HepG2 (cell line): Measurements from ENCODE around the gene TRIP6. TPM values are rescaled to one million over a fixed set of nuclear protein-coding genes. Genes with fewer than 3 reads are reported as not detected.

Experiments used
- ATAC-seq: fragments of 200-7000 bp; cut with Tn5 transposase; 3 replicates; pipeline ENCODE4 v1.9.1; 2020; ENCODE audit warnings: mild to moderate bottlenecking, moderate library complexity
- BruUV-seq: library from RNA; stranded (reverse); fragments of 400-500 nt; replicated peaks from 2 replicates; lab custom pipeline; 2021; lab: Mats Ljungman, UMichigan
- CTCF ChIA-PET: fragments of 300-600 bp; formaldehyde crosslinking; extraction: SDS; loops from one replicate; lab custom pipeline; 2021; ENCODE audit warnings: low total read pairs, inconsistent platforms, low intra/inter-chr PET ratio; lab: Yijun Ruan, JAX
- POLR2A ChIA-PET: fragments of 350-600 bp; sonication (Branson Sonifier 250); formaldehyde crosslinking; loops from one replicate; lab custom pipeline; 2020; ENCODE audit warnings: antibody characterized with exemption, inconsistent platforms; lab: Yijun Ruan, JAX
- DNase-seq: peaks from one replicate; pipeline ENCODE4 v3.0.0-alpha.2; 2015; ENCODE audit warnings: low spot score
- FAIRE-seq: peaks from 3 replicates; lab custom pipeline; 2011; peaks lifted over from hg19 to GRCh38; lab: Jason Lieb, UNC
- H2AFZ ChIP-seq: one replicate; pipeline ENCODE4 v1.6.1; 2011; ENCODE audit warnings: low read length, inconsistent platforms
- H3K27ac ChIP-seq: fragments of 300-600 bp; 3 replicates; pipeline ENCODE4 v1.8.0; 2011; ENCODE audit warnings: mixed run types, mild to moderate bottlenecking, mixed read lengths, low read length, inconsistent platforms; ENCODE audit not compliant: insufficient read depth; ENCODE audit errors: extremely low read length
- H3K27me3 ChIP-seq, 2 experiments: fragments of 200-600 bp in 1 of 2; 2 replicates in 1 of 2; 3 replicates in 1 of 2; pipeline versions ENCODE4 v1.6.0 to v1.8.0; 2011; ENCODE audit warnings: low read length in 2 of 2, mild to moderate bottlenecking in 2 of 2, moderate library complexity in 2 of 2, inconsistent platforms in 1 of 2; ENCODE audit not compliant: insufficient read depth in 2 of 2, control insufficient read depth in 1 of 2
- H3K36me3 ChIP-seq, 2 experiments: fragments of 200-600 bp in 1 of 2; replicated peaks in 1 of 2; 2 replicates in 1 of 2; 3 replicates in 1 of 2; pipeline versions ENCODE4 v1.5.1 to v1.8.0; 2011; ENCODE audit warnings: low read length in 2 of 2, inconsistent platforms in 1 of 2; ENCODE audit not compliant: insufficient read depth in 2 of 2, control insufficient read depth in 1 of 2
- H3K4me1 ChIP-seq: 2 replicates; pipeline ENCODE4 v1.5.1; 2012; ENCODE audit warnings: low read length, inconsistent platforms; ENCODE audit not compliant: insufficient read depth
- H3K4me2 ChIP-seq: 2 replicates; pipeline ENCODE4 v1.6.0; 2011; ENCODE audit warnings: low read depth, low read length, inconsistent platforms
- H3K4me3 ChIP-seq, 3 experiments: fragments of 200-600 bp in 1 of 3; sonication (generic), shearing (Covaris generic) in 1 of 3; replicated peaks in 1 of 3; 2 replicates each; pipeline ENCODE4 v1.5.1; 2011 to 2016; ENCODE audit warnings: low read length in 3 of 3, inconsistent platforms in 2 of 3, low read depth in 2 of 3, mild to moderate bottlenecking in 2 of 3, control low read depth in 1 of 3, mixed read lengths in 1 of 3; ENCODE audit not compliant: insufficient read depth in 1 of 3
- H3K79me2 ChIP-seq: one replicate; pipeline ENCODE4 v1.6.1; 2011; ENCODE audit warnings: low read length, inconsistent platforms; ENCODE audit not compliant: insufficient read depth
- H3K9ac ChIP-seq: 2 replicates; pipeline ENCODE4 v1.6.0; 2011; ENCODE audit warnings: mild to moderate bottlenecking, low read depth, low read length, inconsistent platforms; ENCODE audit not compliant: insufficient read depth
- H3K9me3 ChIP-seq: 2 replicates; pipeline ENCODE4 v1.5.1; 2012; ENCODE audit warnings: mild to moderate bottlenecking, low read length
- H4K20me1 ChIP-seq: 2 replicates; pipeline ENCODE4 v1.6.0; 2011; ENCODE audit warnings: inconsistent platforms, mild to moderate bottlenecking, low read length, moderate library complexity; ENCODE audit not compliant: insufficient read depth
- ARNTL ChIP-seq: sonication (generic); formaldehyde crosslinking; IDR thresholded peaks from 2 replicates; pipeline ENCODE4 v1.4.0; 2020; ENCODE audit warnings: mild to moderate bottlenecking, missing genetic modification reagents
- FOXK2 ChIP-seq: fragments of 450-650 bp; IDR thresholded peaks from 2 replicates; pipeline ENCODE4 v1.6.1; 2016
- GATAD2A ChIP-seq: IDR thresholded peaks from 2 replicates; pipeline ENCODE4 v1.6.1; 2016
- HDAC1 ChIP-seq: sonication (generic); formaldehyde crosslinking; IDR thresholded peaks from 2 replicates; pipeline ENCODE4 v1.5.1; 2020; ENCODE audit warnings: mild to moderate bottlenecking, missing genetic modification reagents
- MEIS1 ChIP-seq: sonication (generic); formaldehyde crosslinking; IDR thresholded peaks from 2 replicates; pipeline ENCODE4 v1.9.0; 2021; ENCODE audit warnings: mild to moderate bottlenecking, missing genetic modification reagents, moderate library complexity, borderline replicate concordance
- NBN ChIP-seq: fragments of 450-650 bp; conservative IDR thresholded peaks from 2 replicates; pipeline ENCODE4 v1.6.1; 2017
- PITX1 ChIP-seq: sonication (generic); formaldehyde crosslinking; IDR thresholded peaks from 2 replicates; pipeline ENCODE4 v1.5.1; 2020; ENCODE audit warnings: mild to moderate bottlenecking, missing genetic modification reagents
- ZNF256 ChIP-seq: sonication (generic); formaldehyde crosslinking; conservative IDR thresholded peaks from 2 replicates; pipeline ENCODE4 v1.4.0; 2020; ENCODE audit warnings: missing genetic modification reagents
- ZNF44 ChIP-seq: sonication (generic); formaldehyde crosslinking; IDR thresholded peaks from 2 replicates; pipeline ENCODE4 v1.5.1; 2020; ENCODE audit warnings: mild to moderate bottlenecking, missing genetic modification reagents
- ZNF460 ChIP-seq: sonication (generic); formaldehyde crosslinking; IDR thresholded peaks from 2 replicates; pipeline ENCODE4 v1.5.1; 2020; ENCODE audit warnings: missing genetic modification reagents, mild to moderate bottlenecking, borderline replicate concordance
- ZNF496 ChIP-seq: sonication (generic); formaldehyde crosslinking; IDR thresholded peaks from 2 replicates; pipeline ENCODE4 v1.8.1; 2023; ENCODE audit warnings: mild to moderate bottlenecking, moderate library complexity, missing genetic modification reagents; ENCODE audit not compliant: insufficient replicate concordance
- WGBS: methylation state at CpG from one replicate; pipeline ENCODE4 v1.1.6; 2017; ENCODE audit warnings: low lambda C conversion rate; 5-methylcytosine and 5-hydroxymethylcytosine counted together
- in situ Hi-C: cut with HindIII; loops from 2 replicates; pipeline ENCODE4 v1.10.0; 2017; ENCODE audit warnings: low pct_unique_long_range_greater_than_20kb; ENCODE audit not compliant: extremely low pct_ligation_motif_present
- intact Hi-C: fragments of 100-400 bp; cut with micrococcal nuclease; formaldehyde crosslinking; loops from one replicate; pipeline ENCODE4 v1.10.0; 2022; ENCODE audit not compliant: unreplicated experiment
- polyA plus RNA-seq, 8 experiments: library from polyadenylated mRNA; depleted of rRNA in 3 of 8; stranded (reverse) in 7 of 8; unstranded in 1 of 8; fragments of >200 nt; fragmentation: Illumina TruSeq in 4 of 8; extraction: Trizol in 4 of 8; gene quantifications; 2 replicates each; pipeline versions ENCODE4 v1.2.1 to v1.2.3, GENCODE V29; 2011 to 2016; ENCODE audit warnings: low read depth in 4 of 8, missing spikeins in 1 of 8, mixed read lengths in 1 of 8; ENCODE audit not compliant: insufficient read depth in 1 of 8
- total RNA-seq, 5 experiments: library from RNA; depleted of rRNA; stranded (reverse); fragments of >200 nt; fragmentation: Illumina TruSeq; extraction: Trizol; gene quantifications; 2 replicates each; pipeline ENCODE4 v1.2.3, GENCODE V29; 2016; ENCODE audit warnings: low read depth in 1 of 5
- TF ChIP-seq, protein P1 (sequence below): sonication (generic); formaldehyde crosslinking; IDR thresholded peaks from 2 replicates; pipeline ENCODE4 v1.8.1; 2023; ENCODE audit warnings: mild to moderate bottlenecking, missing genetic modification reagents, borderline replicate concordance
- TF ChIP-seq, protein P2 (sequence below): sonication (generic); IDR thresholded peaks from 2 replicates; pipeline ENCODE4 v1.6.1; 2016; ENCODE audit warnings: low read depth, borderline replicate concordance
- TF ChIP-seq, protein P3 (sequence below): sonication (generic); formaldehyde crosslinking; IDR thresholded peaks from 2 replicates; pipeline ENCODE4 v1.8.1; 2022; ENCODE audit warnings: low read depth, mild to moderate bottlenecking, missing genetic modification reagents
- TF ChIP-seq, protein P4 (sequence below): sonication (generic); formaldehyde crosslinking; IDR thresholded peaks from 2 replicates; pipeline ENCODE4 v1.4.0; 2020; ENCODE audit warnings: missing genetic modification reagents
- TF ChIP-seq, protein P5 (sequence below): sonication (generic); formaldehyde crosslinking; IDR thresholded peaks from 2 replicates; pipeline ENCODE4 v1.4.0; 2020; ENCODE audit warnings: missing genetic modification reagents, mild to moderate bottlenecking, borderline replicate concordance

TRIP6 gene
- total and polyA plus RNA-seq, 2 of the 13 experiments (the other 11 are each of a cell fraction or from before 2014, with no cell fraction given): 0.34 to 0.38 TPM

- Histone ChIP-seq H3K9me3 (no peaks in the 10 kb centered on the region), H3K79me2 (no peaks in the 10 kb centered on the region), H3K4me2 (peak overlapping the region; percentile 73), H2AFZ (no peak overlapping the region), H3K4me3 (peak overlapping the region in 2 of 3 experiments; percentile 42 to 67; a peak in 4 of 6 replicates), H3K4me1 (peaks cover 31% of the 10 kb centered on the region), H3K9ac (peak overlapping the region; percentile 28; the same call in 1 of the 2 replicates), H3K36me3 (no peaks in the 10 kb centered on the region), H4K20me1 (no peaks in the 10 kb centered on the region), H3K27ac (no peak overlapping the region), H3K27me3 (peaks cover 11 to 32% of the 10 kb centered on the region in 2 experiments)
- in situ Hi-C loops (loop anchor here (5.0 to 25.0 kb wide), 2 partner anchors 161 to 391 kb away; no protein-coding TSS in a partner anchor), intact Hi-C loops (loop anchor here (1.0 to 5.0 kb wide), 2 partner anchors 163 to 181 kb away; no protein-coding TSS in a partner anchor)
- peak; percentile 52 for ATAC-seq
- no peak for FAIRE-seq
- no peak for DNase-seq
- WGBS: 12% methylated on average over 23 of the region's 54 CpGs
- POLR2A ChIA-PET: interaction anchor here (0.6 kb wide), 1 partner anchor 21 kb away, joined by 3 read pairs; the partner anchor contains the start of gene SRRT
- no TSS peak for BruUV-seq
- CTCF ChIA-PET: interaction anchor here (3.2 kb wide), 1 partner anchor 163 kb away, joined by 28 read pairs; no protein-coding TSS in a partner anchor
- no peak for TF ChIP-seq NBN
- TF ChIP-seq PITX1 (CRISPR knock-in tag): no peak
- no peak for TF ChIP-seq ZNF460
- TF ChIP-seq, protein P1, sequence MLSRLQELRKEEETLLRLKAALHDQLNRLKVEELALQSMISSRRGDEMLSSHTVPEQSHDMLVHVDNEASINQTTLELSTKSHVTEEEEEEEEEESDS (CRISPR knock-in tag): no peak
- no peak for TF ChIP-seq ZNF44 (CRISPR knock-in tag)
- peak; percentile 55; the same call in 1 of the 2 replicates for TF ChIP-seq ARNTL (CRISPR knock-in tag)
- TF ChIP-seq, protein P2, sequence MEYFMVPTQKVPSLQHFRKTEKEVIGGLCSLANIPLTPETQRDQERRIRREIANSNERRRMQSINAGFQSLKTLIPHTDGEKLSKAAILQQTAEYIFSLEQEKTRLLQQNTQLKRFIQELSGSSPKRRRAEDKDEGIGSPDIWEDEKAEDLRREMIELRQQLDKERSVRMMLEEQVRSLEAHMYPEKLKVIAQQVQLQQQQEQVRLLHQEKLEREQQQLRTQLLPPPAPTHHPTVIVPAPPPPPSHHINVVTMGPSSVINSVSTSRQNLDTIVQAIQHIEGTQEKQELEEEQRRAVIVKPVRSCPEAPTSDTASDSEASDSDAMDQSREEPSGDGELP: no peak
- no peak for TF ChIP-seq FOXK2
- TF ChIP-seq MEIS1 (CRISPR knock-in tag): 0 out of 2 replicates have a peak, but pooled peaks have one; percentile 23
- TF ChIP-seq ZNF256 (CRISPR knock-in tag): no peak
- TF ChIP-seq, protein P3, sequence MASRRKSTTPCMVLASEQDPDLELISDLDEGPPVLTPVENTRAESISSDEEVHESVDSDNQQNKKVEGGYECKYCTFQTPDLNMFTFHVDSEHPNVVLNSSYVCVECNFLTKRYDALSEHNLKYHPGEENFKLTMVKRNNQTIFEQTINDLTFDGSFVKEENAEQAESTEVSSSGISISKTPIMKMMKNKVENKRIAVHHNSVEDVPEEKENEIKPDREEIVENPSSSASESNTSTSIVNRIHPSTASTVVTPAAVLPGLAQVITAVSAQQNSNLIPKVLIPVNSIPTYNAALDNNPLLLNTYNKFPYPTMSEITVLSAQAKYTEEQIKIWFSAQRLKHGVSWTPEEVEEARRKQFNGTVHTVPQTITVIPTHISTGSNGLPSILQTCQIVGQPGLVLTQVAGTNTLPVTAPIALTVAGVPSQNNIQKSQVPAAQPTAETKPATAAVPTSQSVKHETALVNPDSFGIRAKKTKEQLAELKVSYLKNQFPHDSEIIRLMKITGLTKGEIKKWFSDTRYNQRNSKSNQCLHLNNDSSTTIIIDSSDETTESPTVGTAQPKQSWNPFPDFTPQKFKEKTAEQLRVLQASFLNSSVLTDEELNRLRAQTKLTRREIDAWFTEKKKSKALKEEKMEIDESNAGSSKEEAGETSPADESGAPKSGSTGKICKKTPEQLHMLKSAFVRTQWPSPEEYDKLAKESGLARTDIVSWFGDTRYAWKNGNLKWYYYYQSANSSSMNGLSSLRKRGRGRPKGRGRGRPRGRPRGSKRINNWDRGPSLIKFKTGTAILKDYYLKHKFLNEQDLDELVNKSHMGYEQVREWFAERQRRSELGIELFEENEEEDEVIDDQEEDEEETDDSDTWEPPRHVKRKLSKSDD (CRISPR knock-in tag): no peak
- TF ChIP-seq, protein P4, sequence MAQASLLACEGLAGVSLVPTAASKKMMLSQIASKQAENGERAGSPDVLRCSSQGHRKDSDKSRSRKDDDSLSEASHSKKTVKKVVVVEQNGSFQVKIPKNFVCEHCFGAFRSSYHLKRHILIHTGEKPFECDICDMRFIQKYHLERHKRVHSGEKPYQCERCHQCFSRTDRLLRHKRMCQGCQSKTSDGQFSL: no peak
- no peak for TF ChIP-seq GATAD2A (CRISPR knock-in tag)
- peak; percentile 19; the same call in 1 of the 2 replicates for TF ChIP-seq HDAC1 (CRISPR knock-in tag)
- no peak for TF ChIP-seq ZNF496
- TF ChIP-seq, protein P5, sequence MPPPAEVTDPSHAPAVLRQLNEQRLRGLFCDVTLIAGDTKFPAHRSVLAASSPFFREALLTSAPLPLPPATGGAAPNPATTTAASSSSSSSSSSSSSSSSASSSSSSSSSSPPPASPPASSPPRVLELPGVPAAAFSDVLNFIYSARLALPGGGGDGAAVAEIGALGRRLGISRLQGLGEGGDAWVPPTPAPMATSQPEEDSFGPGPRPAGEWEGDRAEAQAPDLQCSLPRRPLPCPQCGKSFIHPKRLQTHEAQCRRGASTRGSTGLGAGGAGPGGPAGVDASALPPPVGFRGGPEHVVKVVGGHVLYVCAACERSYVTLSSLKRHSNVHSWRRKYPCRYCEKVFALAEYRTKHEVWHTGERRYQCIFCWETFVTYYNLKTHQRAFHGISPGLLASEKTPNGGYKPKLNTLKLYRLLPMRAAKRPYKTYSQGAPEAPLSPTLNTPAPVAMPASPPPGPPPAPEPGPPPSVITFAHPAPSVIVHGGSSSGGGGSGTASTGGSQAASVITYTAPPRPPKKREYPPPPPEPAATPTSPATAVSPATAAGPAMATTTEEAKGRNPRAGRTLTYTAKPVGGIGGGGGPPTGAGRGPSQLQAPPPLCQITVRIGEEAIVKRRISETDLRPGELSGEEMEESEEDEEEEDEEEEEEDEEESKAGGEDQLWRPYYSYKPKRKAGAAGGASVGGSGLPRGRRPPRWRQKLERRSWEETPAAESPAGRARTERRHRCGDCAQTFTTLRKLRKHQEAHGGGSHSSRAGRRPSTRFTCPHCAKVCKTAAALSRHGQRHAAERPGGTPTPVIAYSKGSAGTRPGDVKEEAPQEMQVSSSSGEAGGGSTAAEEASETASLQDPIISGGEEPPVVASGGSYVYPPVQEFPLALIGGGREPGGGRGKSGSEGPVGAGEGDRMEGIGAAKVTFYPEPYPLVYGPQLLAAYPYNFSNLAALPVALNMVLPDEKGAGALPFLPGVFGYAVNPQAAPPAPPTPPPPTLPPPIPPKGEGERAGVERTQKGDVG (CRISPR knock-in tag): no peak
Observed at GRCh38 chr7:100895956-100896731, 29.0 kb downstream of the TRIP6 start.
